Measurements from ENCODE around the gene ANXA10. TPM values are rescaled to one million over a fixed set of nuclear protein-coding genes. Genes with fewer than 3 reads are reported as not detected.

The ANXA10 gene
- total and polyA plus RNA-seq, 2 of the 8 experiments (the other 6 are each of a cell fraction or from before 2014, with no cell fraction given) = not detected

DNA sequence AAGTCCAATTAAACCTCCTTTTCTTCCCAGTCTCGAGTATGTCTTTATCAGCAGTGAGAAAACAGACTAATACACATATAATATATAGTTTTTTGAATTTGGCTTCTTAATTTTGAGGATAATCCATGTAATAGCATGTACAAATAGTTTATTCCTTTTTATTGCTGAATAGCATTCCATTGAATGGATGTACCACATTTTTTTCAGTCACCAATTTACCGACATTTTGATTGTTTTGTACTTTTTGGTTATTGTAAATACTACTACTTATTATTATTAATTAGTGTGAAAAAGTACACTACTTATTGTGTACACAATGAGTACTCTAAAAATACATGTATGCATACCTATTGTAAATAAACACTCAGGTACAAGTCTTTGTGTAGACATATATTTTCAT, 42.3 kb upstream of the ANXA10 start:
- Histone ChIP-seq H4K91ac (replicated peaks; ENCODE audit: insufficient read length, low read length) (no peak overlapping the region), H2AK5ac (ENCODE audit: low read depth, low read length) (no peak overlapping the region), H3K23ac (ENCODE audit: insufficient read length) (no peak overlapping the region), H2AFZ (ENCODE audit: low read length) (no peak overlapping the region), H3K18ac (ENCODE audit: extremely low read depth, low read length) (no peak overlapping the region), H2BK20ac (ENCODE audit: low read length) (no peak overlapping the region), H3K23me2 (ENCODE audit: low read depth, low read length) (no peaks in the 10 kb centered on the region; the same call in 1 of the 2 replicates), H3K36me3 (ENCODE audit: control insufficient read depth in 2 of 4, insufficient read depth in 4 of 4, low read length in 3 of 4) (no peaks in the 10 kb centered on the region), H3K4me2 (ENCODE audit: insufficient read depth in 1 of 2, low read depth in 2 of 2, low read length in 2 of 2) (no peak overlapping the region), H4K5ac (ENCODE audit: insufficient read length, low read depth, low read length) (no peak overlapping the region), H3K4me3 (ENCODE audit: extremely low read depth in 1 of 4, insufficient read depth in 2 of 4, low read depth in 3 of 4, low read length in 4 of 4) (no peak overlapping the region), H2BK5ac (ENCODE audit: low read depth, low read length) (no peak overlapping the region), H3K56ac (replicated peaks; ENCODE audit: insufficient read length, low read depth, low read length) (no peak overlapping the region), H3K9me3 (ENCODE audit: insufficient read depth in 2 of 2, low read depth in 1 of 2, low read length in 1 of 2) (peaks cover 6 to 14% of the 10 kb centered on the region in 2 experiments; a peak in 1 of 4 replicates), H4K8ac (ENCODE audit: extremely low read depth, insufficient read depth, low read length) (no peak overlapping the region), H3K4me1 (replicated peaks in 1 of 4; ENCODE audit: control insufficient read depth in 3 of 4, insufficient read depth in 4 of 4, low read length in 3 of 4) (no peaks in the 10 kb centered on the region), H3K9ac (replicated peaks in 1 of 4; ENCODE audit: extremely low read depth in 1 of 4, low read depth in 3 of 4, low read length in 3 of 4) (no peak overlapping the region), H4K20me1 (replicated peaks in 1 of 2; ENCODE audit: control insufficient read depth in 1 of 2, insufficient read depth in 2 of 2, low read length in 2 of 2) (no peaks in the 10 kb centered on the region), H3K27ac (ENCODE audit: low read depth, low read length) (no peak overlapping the region), H3K14ac (ENCODE audit: insufficient read length) (no peak overlapping the region), H2BK15ac (ENCODE audit: low read length) (no peak overlapping the region), H3K27me3 (replicated peaks in 1 of 4; ENCODE audit: control insufficient read depth in 3 of 4, extremely low read depth in 1 of 4, insufficient read depth in 3 of 4, low read length in 3 of 4) (no peaks in the 10 kb centered on the region), H2BK120ac (replicated peaks; ENCODE audit: low read depth, low read length) (no peak overlapping the region), H3K4ac (replicated peaks; ENCODE audit: insufficient read length, low read depth, low read length) (no peak overlapping the region), H3K79me1 (ENCODE audit: low read depth, low read length) (no peaks in the 10 kb centered on the region), H3K79me2 (ENCODE audit: control insufficient read depth in 1 of 2, insufficient read depth in 2 of 2, low read length in 2 of 2) (no peaks in the 10 kb centered on the region), H2BK12ac (ENCODE audit: low read depth, low read length) (no peak overlapping the region)
- 94% methylated on average over 2 of the region's 2 CpGs; no CpG with 5 or more reads in 1 of the 2 experiments for WGBS, 2 experiments (ENCODE audit: extremely low coverage in 1 of 2, insufficient coverage in 1 of 2, insufficient read length in 1 of 2, insufficient replicate concordance in 2 of 2, low coverage in 1 of 2, low lambda C conversion rate in 2 of 2, missing lambda C conversion rate in 1 of 2)
- TF ChIP-seq KDM1A (IDR thresholded peaks at IDR 0.05; ENCODE audit: borderline replicate concordance, low read length) (peak; percentile 17; the same call in 1 of the 2 replicates), RXRA (IDR thresholded peaks at IDR 0.05; ENCODE audit: insufficient read depth, low read depth, low read length) (no peak), POLR2AphosphoS5 (IDR thresholded peaks at IDR 0.05; ENCODE audit: low read depth, low read length) (no peak), KDM4A (IDR thresholded peaks at IDR 0.05; ENCODE audit: low read depth, low read length, severe bottlenecking) (no peak), EP300 (IDR thresholded peaks at IDR 0.05; ENCODE audit: borderline replicate concordance in 1 of 2, low read depth in 2 of 2, low read length in 2 of 2) (no peak), SUZ12 (IDR thresholded peaks at IDR 0.05; ENCODE audit: low read length) (no peak), CHD2 (IDR thresholded peaks at IDR 0.05; ENCODE audit: low read length) (no peak)
- ChIA-PET POLR2A (ENCODE audit: partially characterized antibody) (no interaction called here), CTCF (ENCODE audit: partially characterized antibody) (no interaction called here)
- no peak for DNase-seq (ENCODE audit: low read depth in 1 of 2, low spot score in 2 of 2)
- no peak for FAIRE-seq

Measured in H1 (cell line).